Suprapubic skin (tissue), 4 donors: ENCODE data around the gene MRPL50. TPM values are rescaled to one million over a fixed set of nuclear protein-coding genes. Genes with fewer than 3 reads are reported as not detected.
A peak's percentile ranks its signal among the peaks of the same experiment; 100 is the strongest.

Source experiments
- DNase-seq, 2 donors: peaks; one replicate each; pipeline ENCODE4 v3.0.0-alpha.2; 2019; ENCODE audit warnings: low spot score in 2 of 2
- H3K27ac ChIP-seq: fragments of 200-600 bp; sonication (generic); one replicate; pipeline ENCODE4 v1.5.1; 2019
- H3K27me3 ChIP-seq: fragments of 200-600 bp; sonication (generic); one replicate; pipeline ENCODE4 v1.5.1; 2019
- H3K36me3 ChIP-seq: fragments of 200-600 bp; sonication (generic); one replicate; pipeline ENCODE4 v1.5.1; 2019
- H3K4me1 ChIP-seq: fragments of 200-600 bp; sonication (generic); one replicate; pipeline ENCODE4 v1.5.1; 2019
- H3K4me3 ChIP-seq: fragments of 200-600 bp; sonication (generic); one replicate; pipeline ENCODE4 v1.5.1; 2019; ENCODE audit warnings: mild to moderate bottlenecking
- H3K9me3 ChIP-seq: fragments of 200-600 bp; sonication (generic); one replicate; pipeline ENCODE4 v1.5.1; 2019
- CTCF ChIP-seq, 2 donors: fragments of 200-600 bp in 1 of 2; fragments of 450-650 bp in 1 of 2; sonication (generic) in 1 of 2; IDR thresholded peaks; one replicate each; pipeline ENCODE4 v1.5.1; 2016 to 2019; ENCODE audit warnings: antibody characterized with exemption in 2 of 2, mild to moderate bottlenecking in 1 of 2, moderate library complexity in 1 of 2
- EP300 ChIP-seq: sonication (generic); formaldehyde crosslinking; IDR thresholded peaks from one replicate; pipeline ENCODE4 v1.6.1; 2017; ENCODE audit warnings: antibody characterized with exemption
- POLR2A ChIP-seq, 2 donors: fragments of 450-650 bp; IDR thresholded peaks; one replicate each; pipeline ENCODE4 v1.6.1; 2017; ENCODE audit warnings: antibody characterized with exemption in 2 of 2, mild to moderate bottlenecking in 2 of 2, moderate library complexity in 2 of 2
- POLR2AphosphoS5 ChIP-seq, 3 donors: sonication (generic); formaldehyde crosslinking; IDR thresholded peaks; one replicate each; pipeline ENCODE4 v1.6.1; 2017; ENCODE audit warnings: antibody characterized with exemption in 3 of 3
- WGBS: methylation state at CpG from one replicate; pipeline ENCODE4 v1.1.5; 2018; 5-methylcytosine and 5-hydroxymethylcytosine counted together
- total RNA-seq, 4 donors: library from RNA; depleted of rRNA; stranded (reverse); fragments of >200 nt; gene quantifications; one replicate each; pipeline ENCODE4 v1.1.0, GENCODE V29; 2016

MRPL50 gene
- total RNA-seq, 4 donors from 2014 or later = 6.8 to 13.0 (median 11.2) TPM

- H3K9me3 ChIP-seq = peaks cover 82% of the 10 kb centered on the region
- H3K27me3 ChIP-seq = no peaks in the 10 kb centered on the region
- no peaks in the 10 kb centered on the region for H3K4me1 ChIP-seq
- H3K27ac ChIP-seq = no peak overlapping the region
- peaks cover 62% of the 10 kb centered on the region for H3K36me3 ChIP-seq
- TF ChIP-seq POLR2A (IDR thresholded peaks at IDR 0.05) = no peak
- TF ChIP-seq CTCF (IDR thresholded peaks at IDR 0.05) = no peak
- no peak for TF ChIP-seq EP300
- TF ChIP-seq POLR2AphosphoS5 (IDR thresholded peaks at IDR 0.05) = no peak
- H3K4me3 ChIP-seq = no peak overlapping the region
- 98% methylated on average over 5 of the region's 5 CpGs for WGBS
- DNase-seq = no peak
Measured at GRCh38 chr9:101408374-101409078, 10.1 kb upstream of the MRPL50 start.

- TF ChIP-seq POLR2A (IDR thresholded peaks at IDR 0.05) (no peak), POLR2AphosphoS5 (IDR thresholded peaks at IDR 0.05) (no peak), CTCF (IDR thresholded peaks at IDR 0.05) (no peak), EP300 (no peak)
Measured at GRCh38 chr9:101403516-101404285, 5.3 kb upstream of the MRPL50 start.

GRCh38 chr9:101400120-101400519 is 1.7 kb upstream of the MRPL50 start:
- no peak for DNase-seq
- peaks cover 50% of the 10 kb centered on the region for H3K36me3 ChIP-seq

More at GRCh38 chr9:101403516-101404285, 5.3 kb upstream of the MRPL50 start:
- Histone ChIP-seq H3K36me3 (peaks cover 86% of the 10 kb centered on the region), H3K27me3 (no peaks in the 10 kb centered on the region), H3K27ac (no peak overlapping the region), H3K4me1 (peaks cover 18% of the 10 kb centered on the region), H3K4me3 (no peak overlapping the region), H3K9me3 (peaks cover 42% of the 10 kb centered on the region)
- DNase-seq = no peak
- WGBS = 92% methylated on average over 9 of the region's 9 CpGs

GRCh38 chr9:101399643-101399970 is 1.2 kb upstream of the MRPL50 start:
- peaks cover 9% of the 10 kb centered on the region for H3K9me3 ChIP-seq
- H3K27me3 ChIP-seq = no peaks in the 10 kb centered on the region
- no peak for TF ChIP-seq POLR2A (IDR thresholded peaks at IDR 0.05)
- peak overlapping the region; percentile 89 for H3K27ac ChIP-seq
- WGBS = 0% methylated on average over 2 of the region's 2 CpGs
- DNase-seq = no peak
- H3K4me1 ChIP-seq = peaks cover 36% of the 10 kb centered on the region
- peaks cover 45% of the 10 kb centered on the region for H3K36me3 ChIP-seq
- peak overlapping the region; percentile 78 for H3K4me3 ChIP-seq

More at GRCh38 chr9:101400120-101400519, 1.7 kb upstream of the MRPL50 start:
- Histone ChIP-seq H3K4me3 (peak overlapping the region; percentile 78), H3K9me3 (peaks cover 12% of the 10 kb centered on the region), H3K4me1 (peaks cover 36% of the 10 kb centered on the region), H3K27me3 (no peaks in the 10 kb centered on the region), H3K27ac (no peak overlapping the region)
- TF ChIP-seq EP300 (no peak), POLR2A (IDR thresholded peaks at IDR 0.05) (no peak), POLR2AphosphoS5 (IDR thresholded peaks at IDR 0.05) (no peak), CTCF (IDR thresholded peaks at IDR 0.05) (no peak)
- 50% methylated on average over 5 of the region's 5 CpGs for WGBS

GRCh38 chr9:101398930-101399642 is 668 bp upstream of the MRPL50 start:
- TF ChIP-seq EP300 (no peak), CTCF (IDR thresholded peaks at IDR 0.05) (no peak), POLR2A (IDR thresholded peaks at IDR 0.05) (no peak), POLR2AphosphoS5 (IDR thresholded peaks at IDR 0.05) (no peak)
- Histone ChIP-seq H3K4me1 (peaks cover 36% of the 10 kb centered on the region), H3K9me3 (peaks cover 5% of the 10 kb centered on the region), H3K4me3 (peak overlapping the region; percentile 78), H3K27me3 (no peaks in the 10 kb centered on the region), H3K36me3 (peaks cover 40% of the 10 kb centered on the region), H3K27ac (peak overlapping the region; percentile 89)
- DNase-seq = peak; percentile 63 to 84
- WGBS = 1% methylated on average over 24 of the region's 28 CpGs
